K562 (cell line): ENCODE data around the gene LMAN1L. TPM values are rescaled to one million over a fixed set of nuclear protein-coding genes. Genes with fewer than 3 reads are reported as not detected.

Experiments
- ATAC-seq: fragments of 200-7000 bp; cut with Tn5 transposase; 3 replicates; pipeline ENCODE4 v1.9.1; 2020; ENCODE audit warnings: moderate library complexity
- BruUV-seq: library from RNA; stranded (reverse); fragments of 400-500 nt; replicated peaks from 2 replicates; lab custom pipeline; 2021; lab: Mats Ljungman, UMichigan
- CTCF ChIA-PET: fragments of 300-600 bp; formaldehyde crosslinking; extraction: SDS; loops from one replicate; lab custom pipeline; 2021; ENCODE audit warnings: low intra/inter-chr PET ratio; lab: Yijun Ruan, JAX
- POLR2A ChIA-PET: fragments of 300-600, 350-650 bp; sonication (Branson Sonifier 250); formaldehyde crosslinking; extraction: SDS; loops from one replicate; lab custom pipeline; 2021; ENCODE audit warnings: antibody characterized with exemption, inconsistent platforms; lab: Yijun Ruan, JAX
- DNase-seq, 4 experiments: peaks; one replicate each; pipeline versions ENCODE4 v3.0.0 to v3.0.0-alpha.2; 2011 to 2018; ENCODE audit warnings: low spot score in 3 of 4, mixed read lengths in 3 of 4; ENCODE audit errors: extremely low read depth in 1 of 4
- FAIRE-seq: peaks from 2 replicates; lab custom pipeline; 2011; peaks lifted over from hg19 to GRCh38; lab: Jason Lieb, UNC
- H2AFZ ChIP-seq: 2 replicates; pipeline ENCODE4 v1.6.0; 2011; ENCODE audit warnings: low read depth, low read length, control low read depth, inconsistent platforms
- H3K27ac ChIP-seq: fragments of 200-600 bp; 3 replicates; pipeline ENCODE4 v1.8.0; 2011; ENCODE audit warnings: low read depth, mild to moderate bottlenecking, control low read depth, inconsistent platforms, low read length, moderate library complexity, mixed read lengths; ENCODE audit errors: extremely low read depth
- H3K27me3 ChIP-seq, 2 experiments: fragments of 300-600 bp in 1 of 2; 2 replicates in 1 of 2; 3 replicates in 1 of 2; pipeline versions ENCODE4 v1.6.0 to v1.8.0; 2011; ENCODE audit warnings: inconsistent platforms in 2 of 2, low read length in 2 of 2, mild to moderate bottlenecking in 1 of 2, mixed read lengths in 1 of 2, moderate library complexity in 1 of 2; ENCODE audit not compliant: control insufficient read depth in 2 of 2, insufficient read depth in 2 of 2
- H3K36me3 ChIP-seq: fragments of 300-600 bp; 3 replicates; pipeline ENCODE4 v1.8.0; 2011; ENCODE audit warnings: mild to moderate bottlenecking, low read length, inconsistent platforms; ENCODE audit not compliant: control insufficient read depth, insufficient read depth
- H3K4me1 ChIP-seq, 2 experiments: fragments of 200-600 bp in 1 of 2; replicated peaks in 1 of 2; 2 replicates in 1 of 2; 3 replicates in 1 of 2; pipeline versions ENCODE4 v1.5.1 to v1.8.0; 2011; ENCODE audit warnings: inconsistent platforms in 2 of 2, low read length in 2 of 2, mild to moderate bottlenecking in 1 of 2, mixed read lengths in 1 of 2, moderate library complexity in 1 of 2; ENCODE audit not compliant: control insufficient read depth in 2 of 2, insufficient read depth in 2 of 2
- H3K4me2 ChIP-seq: 2 replicates; pipeline ENCODE4 v1.6.1; 2011; ENCODE audit warnings: low read length, control low read depth, inconsistent platforms, mixed read lengths; ENCODE audit not compliant: insufficient read depth
- H3K4me3 ChIP-seq: fragments of 200-600 bp; sonication (generic), shearing (Covaris generic); 2 replicates; pipeline ENCODE4 v1.5.1; 2016; ENCODE audit warnings: control low read depth, inconsistent platforms
- H3K79me2 ChIP-seq: fragments of 200-600 bp; 3 replicates; pipeline ENCODE4 v1.8.0; 2011; ENCODE audit warnings: low read length, inconsistent platforms; ENCODE audit not compliant: control insufficient read depth, insufficient read depth
- H3K9ac ChIP-seq, 2 experiments: 2 replicates each; pipeline versions ENCODE4 v1.6.0 to v1.6.1; 2011; ENCODE audit warnings: low read depth in 2 of 2, low read length in 2 of 2, control low read depth in 1 of 2, inconsistent platforms in 1 of 2, mild to moderate bottlenecking in 1 of 2, mixed read lengths in 1 of 2; ENCODE audit not compliant: insufficient read depth in 1 of 2
- H3K9me1 ChIP-seq: one replicate; pipeline ENCODE4 v1.6.0; 2011; ENCODE audit warnings: inconsistent platforms, mild to moderate bottlenecking, low read length, moderate library complexity; ENCODE audit not compliant: control insufficient read depth, insufficient read depth
- H3K9me3 ChIP-seq: replicated peaks from 2 replicates; pipeline ENCODE4 v1.5.1; 2011; ENCODE audit warnings: low read depth, low read length, inconsistent platforms; ENCODE audit not compliant: control insufficient read depth, insufficient read depth
- H4K20me1 ChIP-seq: replicated peaks from 2 replicates; pipeline ENCODE4 v1.6.1; 2011; ENCODE audit warnings: low read length, inconsistent platforms, mixed read lengths; ENCODE audit not compliant: control insufficient read depth, insufficient read depth
- CEBPB ChIP-seq: fragments of 450-650 bp; IDR thresholded peaks from 2 replicates; pipeline ENCODE4 v1.6.1; 2016; ENCODE audit warnings: missing genetic modification characterization, missing compliant biosample characterization
- FOXJ3 ChIP-seq: sonication (generic); formaldehyde crosslinking; IDR thresholded peaks from 2 replicates; pipeline ENCODE4 v1.4.0; 2020; ENCODE audit warnings: mild to moderate bottlenecking, missing genetic modification reagents
- GABPA ChIP-seq: fragments of 200-800 bp; sonication (Bioruptor generic); conservative IDR thresholded peaks from 2 replicates; pipeline ENCODE4 v1.6.1; 2016; ENCODE audit warnings: low read depth, missing genetic modification characterization, missing compliant biosample characterization
- GATAD2A ChIP-seq: fragments of 450-650 bp; IDR thresholded peaks from 2 replicates; pipeline ENCODE4 v1.6.1; 2017
- MEIS2 ChIP-seq: fragments of 450-650 bp; IDR thresholded peaks from 2 replicates; pipeline ENCODE4 v1.6.1; 2014; ENCODE audit warnings: mild to moderate bottlenecking; ENCODE audit not compliant: partially characterized antibody
- NFRKB ChIP-seq: fragments of 450-650 bp; IDR thresholded peaks from 2 replicates; pipeline ENCODE4 v1.6.1; 2016; ENCODE audit warnings: low read depth
- NR2C1 ChIP-seq, 2 experiments: fragments of 450-650 bp; IDR thresholded peaks; 2 replicates each; pipeline ENCODE4 v1.6.1; 2017; ENCODE audit warnings: mild to moderate bottlenecking in 2 of 2, antibody characterized with exemption in 1 of 2, inconsistent platforms in 1 of 2, missing compliant biosample characterization in 1 of 2, missing genetic modification characterization in 1 of 2
- NR2C2 ChIP-seq, 2 experiments: fragments of 200-800 bp in 1 of 2; sonication (Bioruptor generic) in 1 of 2; sonication (generic) in 1 of 2; formaldehyde crosslinking in 1 of 2; IDR thresholded peaks; 2 replicates each; pipeline versions ENCODE4 v1.6.1 to v1.8.0; 2016 to 2022; ENCODE audit warnings: mild to moderate bottlenecking in 1 of 2, missing compliant biosample characterization in 1 of 2, missing genetic modification characterization in 1 of 2, missing genetic modification reagents in 1 of 2
- RAD21 ChIP-seq, 2 experiments: fragments of 250-450 bp in 1 of 2; fragments of 450-650 bp in 1 of 2; sonication (Bioruptor Pico) in 1 of 2; formaldehyde crosslinking in 1 of 2; IDR thresholded peaks in 1 of 2; conservative IDR thresholded peaks in 1 of 2; 2 replicates each; pipeline versions ENCODE4 v1.4.0 to v1.8.0; 2020 to 2022; ENCODE audit warnings: mild to moderate bottlenecking in 2 of 2, moderate library complexity in 1 of 2
- RCOR1 ChIP-seq, 2 experiments: IDR thresholded peaks; 2 replicates each; pipeline ENCODE4 v1.6.1; 2012; ENCODE audit warnings: low read depth in 2 of 2, low read length in 2 of 2, borderline replicate concordance in 1 of 2, improper control_type of control experiment in 1 of 2
- SPI1 ChIP-seq: IDR thresholded peaks from 2 replicates; pipeline ENCODE4 v1.6.1; 2011; ENCODE audit warnings: low read depth, low read length, control low read depth, borderline replicate concordance
- ZNF121 ChIP-seq: sonication (generic); formaldehyde crosslinking; conservative IDR thresholded peaks from 2 replicates; pipeline ENCODE4 v1.8.0; 2022; ENCODE audit warnings: missing genetic modification reagents
- ZNF384 ChIP-seq: IDR thresholded peaks from 2 replicates; pipeline ENCODE4 v1.6.1; 2012; ENCODE audit warnings: low read depth, low read length, improper control_type of control experiment
- WGBS: fragments of 100-300 bp; shearing (Covaris generic); methylation state at CpG from one replicate; pipeline ENCODE4 v1.1.6; 2016; ENCODE audit warnings: low coverage, mixed read lengths; ENCODE audit not compliant: insufficient coverage; ENCODE audit errors: missing lambda C conversion rate; 5-methylcytosine and 5-hydroxymethylcytosine counted together
- in situ Hi-C: fragments of 300-500 bp; cut with MboI; formaldehyde crosslinking; loops from 4 replicates; pipeline ENCODE4 v1.15.0; 2018; ENCODE audit warnings: inconsistent platforms, mixed read lengths
- intact Hi-C: fragments of 100-400 bp; cut with micrococcal nuclease; formaldehyde crosslinking; loops from 2 replicates; pipeline ENCODE4 v1.14.2; 2022
- polyA plus RNA-seq, 8 experiments: library from polyadenylated mRNA; depleted of rRNA in 4 of 8; stranded (reverse) in 5 of 8; unstranded in 3 of 8; fragments of >200 nt; fragmentation: Nextera tagmentation in 2 of 8; fragmentation: Illumina TruSeq in 1 of 8; extraction: Ambion mirVana in 2 of 8; extraction: Trizol in 1 of 8; gene quantifications; 2 replicates each; pipeline versions ENCODE4 v1.2.1 to v1.2.3, GENCODE V29; 2011 to 2014; ENCODE audit warnings: inconsistent platforms in 1 of 8, missing spikeins in 1 of 8
- total RNA-seq, 7 experiments: library from RNA; depleted of rRNA in 6 of 7; stranded (reverse); fragments of >200 nt in 6 of 7; fragmentation: Illumina TruSeq in 2 of 7; extraction: Trizol in 2 of 7; gene quantifications; 2 replicates each; pipeline versions ENCODE4 v1.2.1 to v1.2.3, GENCODE V29; 2011 to 2021; ENCODE audit warnings: low replicate concordance in 1 of 7
- TF ChIP-seq, protein P1 (sequence below), 2 experiments: fragments of 200-800 bp in 1 of 2; sonication (Bioruptor generic) in 1 of 2; sonication (generic) in 1 of 2; formaldehyde crosslinking in 1 of 2; IDR thresholded peaks in 1 of 2; conservative IDR thresholded peaks in 1 of 2; 2 replicates each; pipeline versions ENCODE4 v1.5.0 to v1.6.1; 2016 to 2020; ENCODE audit warnings: missing compliant biosample characterization in 1 of 2, missing genetic modification characterization in 1 of 2, missing genetic modification reagents in 1 of 2
- TF ChIP-seq, protein P2 (sequence below): fragments of 450-650 bp; formaldehyde crosslinking; IDR thresholded peaks from 2 replicates; pipeline ENCODE4 v1.4.0; 2022; ENCODE audit warnings: missing genetic modification characterization

The LMAN1L gene
- total and polyA plus RNA-seq, 9 of the 15 experiments (the other 6 are each of a cell fraction or from before 2014, with no cell fraction given): not detected

DNA sequence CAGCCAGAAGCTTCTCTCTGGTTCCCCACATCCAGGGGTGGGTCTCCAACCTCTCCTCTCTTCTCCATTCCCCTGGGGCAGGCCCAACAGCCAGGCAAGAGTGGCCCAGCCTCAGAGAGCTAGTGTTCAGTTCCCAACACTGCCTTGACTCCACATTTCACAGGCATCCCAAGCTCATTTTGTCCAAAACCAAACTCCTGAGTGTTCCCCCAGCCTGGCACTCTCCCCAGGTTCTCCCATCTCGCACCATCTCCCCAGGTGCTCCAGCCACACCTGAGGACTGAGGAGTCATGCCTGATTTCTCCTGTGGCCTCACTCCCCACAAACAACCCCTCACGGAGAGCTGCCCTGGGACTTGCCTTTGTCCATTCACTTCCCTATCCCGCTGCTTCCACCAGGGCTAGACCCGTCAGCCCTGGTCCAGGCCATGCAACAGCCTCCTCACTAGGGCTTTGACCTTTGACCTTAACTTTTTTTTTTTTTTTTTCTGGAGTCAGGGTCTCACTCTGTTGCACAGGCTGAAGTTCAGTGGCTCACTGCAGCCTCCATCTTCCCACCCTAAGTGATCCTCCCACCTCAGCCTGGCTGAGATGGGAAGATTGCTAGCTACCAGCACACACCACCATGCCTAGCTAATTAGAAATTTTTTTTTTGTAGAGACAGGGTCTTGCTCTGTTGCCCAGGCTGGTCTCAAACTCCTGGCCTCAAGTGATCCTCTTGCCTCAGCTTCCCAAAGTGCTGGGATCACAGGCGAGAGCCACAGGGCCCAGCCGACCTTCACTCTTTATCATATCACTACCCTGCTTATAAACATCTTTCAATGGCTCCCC, 34.7 kb upstream of the LMAN1L start:
- H3K27ac ChIP-seq: no peak overlapping the region
- no peaks in the 10 kb centered on the region; the same call in 1 of the 2 replicates for H4K20me1 ChIP-seq
- H3K4me3 ChIP-seq: no peak overlapping the region
- H3K4me2 ChIP-seq: no peak overlapping the region
- H3K9me1 ChIP-seq: peaks cover 4% of the 10 kb centered on the region
- 42% methylated on average over 5 of the region's 6 CpGs for WGBS
- H3K79me2 ChIP-seq: peaks cover 10% of the 10 kb centered on the region
- no peak for ATAC-seq
- H3K9ac ChIP-seq: peak overlapping the region in 1 of 2 experiments; percentile 18; a peak in 1 of 4 replicates
- TF ChIP-seq GATAD2A (no peak), MEIS2 (no peak), ZNF121 (CRISPR knock-in tag) (peak; percentile 53), NR2C2 (CRISPR knock-in tag; IDR thresholded peaks at IDR 0.05) (peak; percentile 87), NR2C2 (tag; IDR thresholded peaks at IDR 0.05) (peak; percentile 85), CEBPB (tag) (no peak), FOXJ3 (CRISPR knock-in tag) (no peak), RAD21 (CRISPR knock-in tag; conservative IDR thresholded peaks at IDR 0.05 in 1 of 2, IDR thresholded peaks at IDR 0.05 in 1 of 2) (no peak), RCOR1 (IDR thresholded peaks at IDR 0.05; ENCODE audit: borderline replicate concordance in 1 of 2, low read depth in 2 of 2, low read length in 2 of 2) (no peak), NFRKB (no peak), NR2C1 (IDR thresholded peaks at IDR 0.05) (peak; percentile 90), NR2C1 (tag; IDR thresholded peaks at IDR 0.05) (peak; percentile 81), SPI1 (0 out of 2 replicates have a peak, but pooled peaks have one; percentile 34), GABPA (tag) (0 out of 2 replicates have a peak, but pooled peaks have one; percentile 6), ZNF384 (peak; percentile 67)
- TF ChIP-seq, protein P1, sequence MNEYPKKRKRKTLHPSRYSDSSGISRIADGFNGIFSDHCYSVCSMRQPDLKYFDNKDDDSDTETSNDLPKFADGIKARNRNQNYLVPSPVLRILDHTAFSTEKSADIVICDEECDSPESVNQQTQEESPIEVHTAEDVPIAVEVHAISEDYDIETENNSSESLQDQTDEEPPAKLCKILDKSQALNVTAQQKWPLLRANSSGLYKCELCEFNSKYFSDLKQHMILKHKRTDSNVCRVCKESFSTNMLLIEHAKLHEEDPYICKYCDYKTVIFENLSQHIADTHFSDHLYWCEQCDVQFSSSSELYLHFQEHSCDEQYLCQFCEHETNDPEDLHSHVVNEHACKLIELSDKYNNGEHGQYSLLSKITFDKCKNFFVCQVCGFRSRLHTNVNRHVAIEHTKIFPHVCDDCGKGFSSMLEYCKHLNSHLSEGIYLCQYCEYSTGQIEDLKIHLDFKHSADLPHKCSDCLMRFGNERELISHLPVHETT (CRISPR knock-in tag; conservative IDR thresholded peaks at IDR 0.05 in 1 of 2, IDR thresholded peaks at IDR 0.05 in 1 of 2): no peak
- TF ChIP-seq, protein P2, sequence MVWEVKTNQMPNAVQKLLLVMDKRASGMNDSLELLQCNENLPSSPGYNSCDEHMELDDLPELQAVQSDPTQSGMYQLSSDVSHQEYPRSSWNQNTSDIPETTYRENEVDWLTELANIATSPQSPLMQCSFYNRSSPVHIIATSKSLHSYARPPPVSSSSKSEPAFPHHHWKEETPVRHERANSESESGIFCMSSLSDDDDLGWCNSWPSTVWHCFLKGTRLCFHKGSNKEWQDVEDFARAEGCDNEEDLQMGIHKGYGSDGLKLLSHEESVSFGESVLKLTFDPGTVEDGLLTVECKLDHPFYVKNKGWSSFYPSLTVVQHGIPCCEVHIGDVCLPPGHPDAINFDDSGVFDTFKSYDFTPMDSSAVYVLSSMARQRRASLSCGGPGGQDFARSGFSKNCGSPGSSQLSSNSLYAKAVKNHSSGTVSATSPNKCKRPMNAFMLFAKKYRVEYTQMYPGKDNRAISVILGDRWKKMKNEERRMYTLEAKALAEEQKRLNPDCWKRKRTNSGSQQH (CRISPR knock-in tag): no peak
- in situ Hi-C loops: no loop called here
- CTCF ChIA-PET: interaction anchor here (1.1 kb wide), 1 partner anchor 23 kb away, joined by 3 read pairs; no protein-coding TSS in a partner anchor
- DNase-seq: no peak
- H3K9me3 ChIP-seq: no peaks in the 10 kb centered on the region
- no peak overlapping the region for H2AFZ ChIP-seq
- peaks cover 32 to 50% of the 10 kb centered on the region in 2 experiments for H3K4me1 ChIP-seq
- no peaks in the 10 kb centered on the region for H3K36me3 ChIP-seq
- POLR2A ChIA-PET: interaction anchor here (0.5 to 1.6 kb wide), 7 partner anchors 9 to 904 kb away, joined by 3 to 8 read pairs (median 3); no protein-coding TSS in a partner anchor
- no peak for FAIRE-seq
- intact Hi-C loops: loop anchor here (10.0 kb wide), 1 partner anchor 427 kb away; the partner anchor contains the start of gene C15orf39
- H3K27me3 ChIP-seq: no peaks in the 10 kb centered on the region
- no TSS peak for BruUV-seq
